GM12875 (cell line): ENCODE measurements around the gene KIF17.

Source experiments
- H3K4me3 ChIP-seq: one replicate; pipeline ENCODE4 v1.5.1; 2011; ENCODE audit warnings: low read depth, low read length, control low read depth
- TF ChIP-seq, protein P1 (sequence below): IDR thresholded peaks from 2 replicates; pipeline ENCODE4 v1.5.1; 2011; ENCODE audit warnings: low read depth, mild to moderate bottlenecking, control low read depth, inconsistent platforms, low read length, moderate library complexity, borderline replicate concordance; ENCODE audit not compliant: insufficient read depth

The KIF17 gene

DNA sequence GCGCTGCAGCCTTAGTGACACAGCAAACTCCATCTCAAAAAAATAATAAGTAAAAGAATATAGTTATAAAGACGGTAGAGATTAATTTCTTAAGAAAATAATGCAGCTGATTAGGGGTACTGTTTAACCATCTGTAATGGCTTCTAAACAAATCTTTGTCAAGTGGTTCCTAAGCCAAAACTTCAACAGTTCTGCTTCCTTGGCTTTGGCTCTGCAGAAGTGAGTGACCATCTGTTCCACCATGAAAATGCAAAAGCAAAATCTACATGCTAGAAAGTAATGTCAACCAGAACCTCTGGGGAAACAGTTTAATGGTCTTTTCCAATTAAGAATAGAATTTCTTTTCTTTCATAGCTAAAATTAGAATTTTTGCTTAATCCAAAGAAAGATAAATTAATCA, 23.0 kb upstream of the KIF17 start:
- no peak overlapping the region for H3K4me3 ChIP-seq
- TF ChIP-seq, protein P1, sequence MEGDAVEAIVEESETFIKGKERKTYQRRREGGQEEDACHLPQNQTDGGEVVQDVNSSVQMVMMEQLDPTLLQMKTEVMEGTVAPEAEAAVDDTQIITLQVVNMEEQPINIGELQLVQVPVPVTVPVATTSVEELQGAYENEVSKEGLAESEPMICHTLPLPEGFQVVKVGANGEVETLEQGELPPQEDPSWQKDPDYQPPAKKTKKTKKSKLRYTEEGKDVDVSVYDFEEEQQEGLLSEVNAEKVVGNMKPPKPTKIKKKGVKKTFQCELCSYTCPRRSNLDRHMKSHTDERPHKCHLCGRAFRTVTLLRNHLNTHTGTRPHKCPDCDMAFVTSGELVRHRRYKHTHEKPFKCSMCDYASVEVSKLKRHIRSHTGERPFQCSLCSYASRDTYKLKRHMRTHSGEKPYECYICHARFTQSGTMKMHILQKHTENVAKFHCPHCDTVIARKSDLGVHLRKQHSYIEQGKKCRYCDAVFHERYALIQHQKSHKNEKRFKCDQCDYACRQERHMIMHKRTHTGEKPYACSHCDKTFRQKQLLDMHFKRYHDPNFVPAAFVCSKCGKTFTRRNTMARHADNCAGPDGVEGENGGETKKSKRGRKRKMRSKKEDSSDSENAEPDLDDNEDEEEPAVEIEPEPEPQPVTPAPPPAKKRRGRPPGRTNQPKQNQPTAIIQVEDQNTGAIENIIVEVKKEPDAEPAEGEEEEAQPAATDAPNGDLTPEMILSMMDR = no peak

DNA sequence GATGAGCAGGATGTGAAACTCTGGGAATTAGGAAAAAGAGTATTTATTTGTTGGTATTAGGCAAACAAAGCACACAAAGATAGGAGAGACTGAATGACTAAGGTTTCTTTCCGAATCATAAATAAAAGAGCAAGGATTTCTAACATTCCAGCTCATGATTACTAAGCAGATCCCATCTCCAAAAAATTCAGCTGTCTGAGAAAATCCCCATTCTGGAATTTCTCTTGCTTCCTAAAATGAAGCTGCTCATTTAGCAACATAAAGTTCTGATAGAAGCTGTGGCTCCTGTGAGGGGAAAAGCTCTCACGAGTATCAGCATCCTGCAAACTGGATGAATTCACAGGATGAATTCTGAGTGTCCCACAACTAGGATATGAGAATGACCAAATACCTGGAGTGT, 21.4 kb upstream of the KIF17 start:
- TF ChIP-seq, protein P1 = no peak
- no peak overlapping the region for H3K4me3 ChIP-seq

DNA sequence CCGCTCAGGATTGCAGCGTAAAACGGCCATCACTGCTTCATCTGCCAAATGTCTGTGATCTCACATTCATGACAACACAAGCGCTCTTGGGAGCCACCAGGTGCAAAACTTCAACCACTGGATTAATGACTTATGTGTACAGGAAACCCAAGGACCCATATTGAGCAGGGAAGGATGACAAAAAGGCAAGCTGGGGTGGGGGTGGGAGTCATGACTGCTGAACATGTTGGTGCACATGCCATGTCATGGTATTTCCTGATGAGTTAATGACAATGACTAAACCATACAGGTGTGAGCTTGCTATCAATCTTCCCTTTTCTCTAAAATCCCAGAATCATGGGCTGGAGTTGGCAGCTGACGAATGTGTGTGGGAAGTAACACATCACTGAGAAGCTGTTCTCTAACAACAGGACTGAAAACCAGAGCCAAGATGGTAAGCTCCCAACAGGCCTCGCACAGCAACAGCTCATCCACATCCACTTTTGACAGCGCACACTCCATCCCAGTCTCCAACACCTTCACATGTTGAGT, 17.8 kb upstream of the KIF17 start:
- H3K4me3 ChIP-seq = no peak overlapping the region
- TF ChIP-seq, protein P1 = no peak

DNA sequence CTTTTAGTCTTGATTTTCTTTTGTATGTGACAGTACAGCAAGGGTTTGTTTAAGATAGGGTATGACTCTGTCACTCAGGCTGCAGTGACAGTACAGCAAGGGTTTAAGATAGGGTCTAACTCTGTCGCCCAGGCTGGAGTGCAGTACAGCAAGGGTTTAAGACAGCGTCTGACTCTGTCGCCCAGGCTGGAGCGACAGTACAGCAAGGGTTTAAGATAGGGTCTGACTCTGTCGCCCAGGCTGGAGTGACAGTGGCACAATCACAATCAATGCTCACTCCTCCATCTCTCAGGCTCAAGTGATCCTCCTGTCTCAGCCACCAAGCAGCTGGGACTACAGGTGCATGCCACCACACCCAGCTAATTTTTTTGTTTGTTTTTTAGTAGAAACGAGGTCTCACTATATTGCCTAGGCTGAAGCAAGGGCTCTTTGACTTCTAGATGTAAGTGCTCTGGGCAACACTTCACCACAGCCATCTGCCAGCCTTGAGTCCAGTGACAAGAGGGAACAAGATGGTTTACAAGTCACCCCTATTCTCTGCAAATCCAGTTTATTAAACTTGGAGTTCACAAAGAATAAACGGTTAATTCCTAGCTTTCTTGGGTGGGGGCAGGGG, 15.7 kb upstream of the KIF17 start:
- TF ChIP-seq, protein P1 = no peak
- H3K4me3 ChIP-seq = no peak overlapping the region

DNA sequence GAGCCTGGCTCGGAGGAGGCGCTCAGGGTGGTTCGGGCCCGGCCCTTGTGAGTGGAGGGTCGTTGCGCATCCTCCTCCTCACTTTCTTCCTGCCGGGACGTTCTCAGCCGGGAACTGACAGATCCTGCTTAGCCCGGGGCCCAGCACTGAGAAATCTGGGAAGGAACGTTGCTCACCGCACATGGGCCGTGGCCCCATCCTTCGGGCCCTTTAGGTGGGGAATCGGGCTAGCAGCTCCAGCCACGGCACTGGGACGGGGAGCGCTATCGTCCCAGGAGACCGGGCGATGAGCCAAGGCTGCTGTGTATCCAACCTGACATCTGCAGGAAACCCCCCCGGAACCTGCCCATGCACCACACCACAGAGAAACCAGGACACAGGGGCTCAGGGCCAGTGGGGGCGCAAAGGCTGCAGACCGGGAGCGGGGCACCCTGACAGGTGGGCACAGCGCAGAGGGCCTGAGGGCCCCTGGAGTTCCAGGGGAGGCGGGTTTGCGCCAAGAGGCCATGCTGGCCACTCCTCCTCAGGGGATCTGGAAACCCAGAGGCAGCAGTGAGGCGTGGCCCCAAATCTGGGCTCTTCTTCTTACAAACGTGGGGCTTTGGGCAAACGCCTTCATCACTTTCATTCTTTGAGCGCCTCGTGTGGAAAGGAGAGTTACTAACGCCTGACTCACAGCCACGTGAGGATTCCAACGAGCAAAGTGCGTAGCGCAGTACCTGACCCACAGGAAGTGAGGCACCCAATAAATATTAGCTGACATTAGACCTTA, 15.0 kb upstream of the KIF17 start, which contains the start of gene SH2D5:
Gene SH2D5, minus strand, starts transcription at position 116 of the 772 bp plus-strand sequence. CDS start 4,659 bp downstream, outside the sequence.
- peak within 1 kb of the TSS; percentile 65 for H3K4me3 ChIP-seq
- TF ChIP-seq, protein P1 = peak; percentile 52

DNA sequence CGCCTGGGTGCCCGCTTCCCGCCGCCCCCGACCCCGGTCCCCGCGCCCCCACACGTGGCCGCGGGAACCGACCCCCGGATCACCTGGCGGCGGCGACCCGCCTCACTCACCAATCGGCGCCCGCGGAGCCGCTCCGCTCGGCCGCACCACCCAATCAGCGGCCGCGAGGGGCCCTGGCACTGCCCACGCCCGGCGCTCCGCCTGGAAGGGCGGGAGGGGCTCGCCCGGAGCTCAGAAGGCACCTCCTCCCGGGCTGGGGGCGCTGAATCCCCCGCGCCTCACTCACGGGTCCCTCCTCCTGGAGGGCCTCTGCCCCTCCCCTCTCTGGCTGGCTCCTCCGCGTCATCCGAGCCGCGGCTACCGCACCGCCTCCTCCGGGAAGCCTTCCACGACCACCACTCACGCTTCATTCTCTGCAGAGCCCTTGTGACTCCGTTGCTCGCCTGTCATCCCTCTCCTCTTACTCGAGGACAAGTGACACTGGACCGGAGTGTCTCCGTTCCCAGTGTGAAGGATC, 14.3 kb upstream of the KIF17 start:
- TF ChIP-seq, protein P1 = no peak
- peak overlapping the region; percentile 65 for H3K4me3 ChIP-seq
